Adrenal gland (tissue), 5 donors: Measurements from ENCODE around the gene C20orf141.

ENCODE experiments used
- CTCF ChIP-seq, 6 experiments: fragments of 450-650 bp in 4 of 6; fragments of 200-600 bp in 2 of 6; sonication (generic) in 1 of 6; IDR thresholded peaks; 1 replicate in 5 of 6; 2 replicates in 1 of 6; pipeline versions ENCODE4 v1.5.1 to v1.8.0; 2016 to 2021; ENCODE audit warnings: antibody characterized with exemption in 6 of 6, mild to moderate bottlenecking in 2 of 6, moderate library complexity in 1 of 6
- POLR2A ChIP-seq, 2 donors: fragments of 450-650 bp; IDR thresholded peaks; one replicate each; pipeline ENCODE4 v1.6.1; 2017; ENCODE audit warnings: antibody characterized with exemption in 2 of 2, mild to moderate bottlenecking in 2 of 2, moderate library complexity in 1 of 2
- donor health status: DM: no; HTN: no; CAD: no.

DNA sequence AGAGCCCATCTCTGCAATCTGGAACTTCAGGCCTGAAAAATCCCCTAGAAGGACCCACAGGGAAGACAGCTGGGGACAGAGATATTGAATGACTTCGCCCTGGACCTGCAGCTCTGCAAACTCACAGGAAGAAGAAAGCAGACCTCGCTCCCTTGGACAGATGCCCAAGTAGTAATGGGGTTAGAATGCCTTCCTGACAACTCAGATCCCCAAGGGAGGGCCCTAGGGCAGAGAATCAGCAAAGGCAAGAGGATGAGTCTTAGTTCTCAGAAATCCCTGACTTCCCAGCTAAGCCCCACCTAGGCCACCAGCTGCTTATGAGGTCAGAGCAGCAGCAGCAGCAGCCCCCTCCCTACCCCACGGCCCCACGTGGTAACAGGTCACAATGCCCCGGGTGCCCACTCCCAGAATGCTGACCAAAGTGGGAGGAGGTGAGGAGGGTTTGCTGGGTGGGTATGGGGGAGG is at the start of gene C20orf141:
- TF ChIP-seq CTCF (IDR thresholded peaks at IDR 0.05): no peak
- TF ChIP-seq POLR2A (IDR thresholded peaks at IDR 0.05): no peak
